Panc1 (cell line): ENCODE data around the gene NDRG2. TPM values are rescaled to one million over a fixed set of nuclear protein-coding genes. Genes with fewer than 3 reads are reported as not detected.
"Not testable (repeated sequence)": the region's sequence is repeated elsewhere in the genome, so short reads cannot be mapped to it uniquely, and the experiment has no call there.

Source experiments
- ATAC-seq: fragments of 200-7000 bp; cut with Tn5 transposase; 2 replicates; pipeline ENCODE4 v1.9.1; 2020; ENCODE audit warnings: mild to moderate bottlenecking, moderate library complexity
- BruUV-seq: library from RNA; stranded (reverse); fragments of 400-500 nt; replicated peaks from 2 replicates; lab custom pipeline; 2021; lab: Mats Ljungman, UMichigan
- CTCF ChIA-PET: fragments of 300-600 bp; sonication (Branson Sonifier 250); formaldehyde crosslinking; loops from one replicate; lab custom pipeline; 2022; ENCODE audit warnings: antibody characterized with exemption; lab: Charles Lee
- POLR2A ChIA-PET: fragments of 300-600 bp; sonication (Branson Sonifier 250); formaldehyde crosslinking; loops from one replicate; lab custom pipeline; 2022; ENCODE audit warnings: antibody characterized with exemption; lab: Charles Lee
- DNase-seq: peaks from one replicate; pipeline ENCODE4 v3.0.0-alpha.2; 2010; ENCODE audit warnings: low read depth, low spot score
- H3K27ac ChIP-seq: 2 replicates; pipeline ENCODE4 v1.5.1; 2011; ENCODE audit warnings: mild to moderate bottlenecking, low read length, inconsistent platforms
- H3K27me3 ChIP-seq: fragments of 200-500 bp; sonication (Bioruptor generic); 2 replicates; pipeline ENCODE4 v1.6.0; 2014; ENCODE audit warnings: low read length, inconsistent platforms; ENCODE audit not compliant: control insufficient read depth, insufficient read depth
- H3K36me3 ChIP-seq: fragments of 200-500 bp; sonication (Bioruptor generic); 2 replicates; pipeline ENCODE4 v1.5.1; 2014; ENCODE audit warnings: inconsistent platforms, mild to moderate bottlenecking, low read length, moderate library complexity; ENCODE audit not compliant: control insufficient read depth, insufficient read depth
- H3K4me1 ChIP-seq: 2 replicates; pipeline ENCODE4 v1.5.1; 2011; ENCODE audit warnings: inconsistent platforms, mild to moderate bottlenecking, low read length, moderate library complexity; ENCODE audit not compliant: control insufficient read depth, insufficient read depth
- H3K4me3 ChIP-seq, 2 experiments: 2 replicates each; pipeline ENCODE4 v1.5.1; 2011 to 2012; ENCODE audit warnings: low read depth in 2 of 2, low read length in 2 of 2, mild to moderate bottlenecking in 2 of 2, inconsistent platforms in 1 of 2, moderate library complexity in 1 of 2
- H3K9me3 ChIP-seq: fragments of 200-500 bp; sonication (Bioruptor generic); 2 replicates; pipeline ENCODE4 v1.5.1; 2014; ENCODE audit warnings: low read depth, mild to moderate bottlenecking, inconsistent platforms, low read length, moderate library complexity; ENCODE audit not compliant: control insufficient read depth, insufficient read depth
- CTCF ChIP-seq: fragments of 450-650 bp; IDR thresholded peaks from 2 replicates; pipeline ENCODE4 v1.5.1; 2017; ENCODE audit warnings: mild to moderate bottlenecking
- POLR2AphosphoS5 ChIP-seq: IDR thresholded peaks from 2 replicates; pipeline ENCODE4 v1.6.1; 2012; ENCODE audit warnings: mild to moderate bottlenecking, low read depth, low read length, moderate library complexity
- REST ChIP-seq, 2 experiments: IDR thresholded peaks; 2 replicates each; pipeline ENCODE4 v1.6.1; 2011 to 2012; ENCODE audit warnings: low read depth in 2 of 2, control low read depth in 1 of 2, low read length in 1 of 2, mild to moderate bottlenecking in 1 of 2, moderate library complexity in 1 of 2; ENCODE audit not compliant: insufficient read depth in 1 of 2
- SIN3A ChIP-seq: IDR thresholded peaks from 2 replicates; pipeline ENCODE4 v1.6.1; 2012; ENCODE audit warnings: low read depth, mild to moderate bottlenecking, low read length, moderate library complexity, borderline replicate concordance; ENCODE audit not compliant: insufficient read depth
- TCF7L2 ChIP-seq: IDR thresholded peaks from 2 replicates; pipeline ENCODE4 v1.6.1; 2011; ENCODE audit warnings: mild to moderate bottlenecking, low read depth, low read length, inconsistent platforms
- in situ Hi-C: cut with HindIII; loops from 2 replicates; pipeline ENCODE4 v1.10.0; 2016; ENCODE audit warnings: low sequenced_read_pairs, low pct_unique_long_range_greater_than_20kb
- intact Hi-C: fragments of 100-400 bp; cut with micrococcal nuclease; formaldehyde crosslinking; loops from one replicate; pipeline ENCODE4 v1.10.0; 2022; ENCODE audit not compliant: unreplicated experiment
- total RNA-seq: library from RNA; stranded (reverse); gene quantifications from one replicate; pipeline ENCODE4 v1.2.1, GENCODE V29; 2021; ENCODE audit not compliant: unreplicated experiment

NDRG2 gene
- total RNA-seq, 1 experiment from 2014 or later = 1.6 TPM

DNA sequence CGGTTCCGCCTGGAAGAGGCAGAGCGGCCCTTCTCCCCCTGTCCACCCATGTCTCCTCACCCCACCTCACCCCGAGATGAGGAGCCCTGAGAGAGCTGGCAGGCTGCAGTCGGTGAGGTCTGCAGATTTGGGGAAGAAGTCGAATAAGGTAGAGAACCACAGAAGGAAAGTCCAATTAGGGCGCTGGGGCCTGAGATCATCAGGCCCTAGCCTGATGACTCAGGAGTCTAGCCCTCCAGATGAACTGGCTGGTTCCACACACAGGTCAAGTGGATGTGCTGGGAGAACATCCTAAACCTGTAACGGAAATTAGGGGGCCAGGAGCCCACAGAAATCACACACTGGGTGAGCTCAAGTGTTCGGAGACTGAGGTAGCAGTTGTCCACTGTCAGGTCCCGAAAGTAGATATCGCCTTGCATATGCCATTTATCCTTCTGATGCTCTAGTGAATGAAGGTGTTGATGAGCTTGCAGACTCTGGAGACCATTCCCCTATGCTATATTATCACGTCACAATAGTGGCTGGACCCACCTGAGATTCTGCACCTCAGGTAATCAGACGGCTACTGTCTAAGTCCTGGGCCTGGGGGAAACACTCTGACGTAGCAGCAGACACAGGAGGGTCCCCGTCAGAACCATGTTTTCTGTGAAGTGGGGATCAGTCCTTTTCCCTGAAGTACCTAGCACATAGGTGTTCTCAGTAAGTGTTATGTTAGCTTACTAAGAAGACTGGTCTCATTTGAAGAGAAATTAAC, 36.0 kb downstream of the NDRG2 start:
- Histone ChIP-seq H3K4me3 (peak overlapping the region; percentile 40 to 97), H3K9me3 (no peaks in the 10 kb centered on the region), H3K27ac (peak overlapping the region; percentile 93), H3K27me3 (no peaks in the 10 kb centered on the region), H3K4me1 (peaks cover 10% of the 10 kb centered on the region), H3K36me3 (peaks cover 11% of the 10 kb centered on the region)
- CTCF ChIA-PET = interaction anchor here (1.4 kb wide), 1 partner anchor 18 kb away, joined by 3 read pairs; no protein-coding TSS in a partner anchor
- TF ChIP-seq CTCF (no peak), REST (IDR thresholded peaks at IDR 0.05; ENCODE audit: insufficient read depth in 1 of 2, low read depth in 2 of 2, low read length in 1 of 2) (no peak), POLR2AphosphoS5 (no peak), SIN3A (no peak), TCF7L2 (no peak)
- BruUV-seq = TSS peak; percentile 88
- no peak for ATAC-seq
- in situ Hi-C loops (no loop called here), intact Hi-C loops (no loop called here)
- POLR2A ChIA-PET = no interaction called here
- DNase-seq = no peak

DNA sequence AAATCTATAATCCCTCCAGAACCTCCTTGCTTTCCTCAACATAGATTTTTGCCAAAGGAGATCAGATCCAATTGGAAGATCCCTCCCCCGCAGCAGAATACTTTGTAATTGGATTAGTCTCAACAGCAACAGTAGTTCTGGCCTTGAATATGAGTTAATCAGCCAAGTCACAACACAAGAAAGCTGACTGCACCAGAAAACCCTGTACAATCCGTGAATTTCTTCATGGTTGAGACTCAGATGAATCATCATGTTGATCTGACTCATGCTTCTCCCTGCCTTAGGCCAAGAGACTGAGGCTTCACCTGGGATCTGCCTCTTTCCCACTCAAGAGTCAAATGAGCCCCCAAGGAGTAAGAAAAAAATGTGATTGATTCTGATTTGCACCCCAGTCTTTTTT, 38.0 kb downstream of the NDRG2 start:
- H3K9me3 ChIP-seq = no peaks in the 10 kb centered on the region
- H3K4me1 ChIP-seq = peaks cover 10% of the 10 kb centered on the region
- no TSS peak for BruUV-seq
- intact Hi-C loops = no loop called here
- peaks cover 5% of the 10 kb centered on the region; the same call in 1 of the 2 replicates for H3K36me3 ChIP-seq
- H3K4me3 ChIP-seq = no peak overlapping the region
- in situ Hi-C loops = no loop called here
- no peak for TF ChIP-seq SIN3A
- TF ChIP-seq REST (IDR thresholded peaks at IDR 0.05; ENCODE audit: insufficient read depth in 1 of 2, low read depth in 2 of 2, low read length in 1 of 2) = no peak
- H3K27me3 ChIP-seq = no peaks in the 10 kb centered on the region
- ChIA-PET POLR2A (no interaction called here), CTCF (interaction anchor here (2.3 kb wide), 1 partner anchor 16 kb away, joined by 7 read pairs; no protein-coding TSS in a partner anchor)
- peak; percentile 33 for DNase-seq
- H3K27ac ChIP-seq = no peak overlapping the region
- ATAC-seq = 0 out of 2 replicates have a peak, but pooled peaks have one; percentile 40

DNA sequence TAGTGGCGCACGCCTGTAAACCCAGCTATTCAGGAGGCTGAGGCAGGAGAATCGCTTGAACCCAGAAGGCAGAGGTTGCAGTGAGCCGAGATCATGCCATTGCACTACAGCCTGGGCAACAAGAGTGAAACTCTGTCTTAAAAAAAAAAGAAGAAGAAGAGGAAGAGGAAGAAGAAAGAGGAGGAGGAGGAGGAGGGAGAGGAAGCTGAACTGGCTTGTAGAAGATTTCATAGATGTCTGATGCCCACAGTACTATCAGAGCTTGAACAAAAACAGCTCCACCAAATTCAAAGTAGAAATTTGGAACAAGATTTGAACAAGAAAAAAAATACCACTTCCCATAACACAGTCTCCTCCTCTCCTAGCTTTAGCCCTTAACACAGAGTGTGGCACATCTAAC, 39.2 kb downstream of the NDRG2 start:
- ATAC-seq, H3K27ac ChIP-seq, DNase-seq, intact Hi-C loops, H3K4me3 ChIP-seq, POLR2A ChIA-PET, H3K36me3 ChIP-seq, H3K27me3 ChIP-seq, BruUV-seq, H3K9me3 ChIP-seq, H3K4me1 ChIP-seq, in situ Hi-C loops: not testable (repeated sequence)
- CTCF ChIA-PET = interaction anchor here (2.3 kb wide), 1 partner anchor 15 kb away, joined by 7 read pairs; no protein-coding TSS in a partner anchor
